NCI-H345 (cell line): ENCODE data around the gene TTLL3.
"Not testable (repeated sequence)": the region's sequence is repeated elsewhere in the genome, so short reads cannot be mapped to it uniquely, and the experiment has no call there.

ENCODE experiments used
- DNase-seq: peaks from one replicate; lab custom pipeline; 2025; lab: John Stamatoyannopoulos, UW

The TTLL3 gene

GRCh38 chr3:9866639-9867038 lies 56.6 kb downstream of the TTLL3 start:
- no peak for DNase-seq

- no peak for DNase-seq
Observed at GRCh38 chr3:9867106-9867505, 57.0 kb downstream of the TTLL3 start.

- DNase-seq = no peak
Observed at GRCh38 chr3:9869955-9870354, 59.9 kb downstream of the TTLL3 start.

- DNase-seq = no peak
Observed at GRCh38 chr3:9870978-9871377, 60.9 kb downstream of the TTLL3 start.

- not testable (repeated sequence) for DNase-seq
Observed at GRCh38 chr3:9872067-9872466, 62.0 kb downstream of the TTLL3 start.

- no peak for DNase-seq
Observed at GRCh38 chr3:9875448-9875847, 65.4 kb downstream of the TTLL3 start.

GRCh38 chr3:9876255-9876654 lies 66.2 kb downstream of the TTLL3 start:
- DNase-seq = not testable (repeated sequence)

- DNase-seq = no peak
Observed at GRCh38 chr3:9876991-9877390, 66.9 kb downstream of the TTLL3 start.

- no peak for DNase-seq
Observed at GRCh38 chr3:9878700-9879099, 68.6 kb downstream of the TTLL3 start.

GRCh38 chr3:9879830-9880549 lies 69.9 kb downstream of the TTLL3 start, which contains the start of gene CIDEC:
TSS of gene CIDEC (minus strand) at chr3:9880253. CDS start at chr3:9878486, 1,767 bp downstream.
- no peak for DNase-seq

GRCh38 chr3:9881441-9881840 lies 71.4 kb downstream of the TTLL3 start:
- no peak for DNase-seq

GRCh38 chr3:9883706-9884554 lies 73.9 kb downstream of the TTLL3 start:
- no peak for DNase-seq

GRCh38 chr3:9884555-9885165 lies 74.6 kb downstream of the TTLL3 start:
- DNase-seq = no peak
